Neuronal stem cell (in vitro differentiated cells): ENCODE measurements around the gene PCDH12. TPM values are rescaled to one million over a fixed set of nuclear protein-coding genes. Genes with fewer than 3 reads are reported as not detected.

Source experiments
- DNase-seq: peaks from one replicate; pipeline ENCODE4 v3.0.0-alpha.2; 2013; ENCODE audit warnings: low spot score
- H2AFZ ChIP-seq: one replicate; pipeline ENCODE4 v1.6.1; 2013; ENCODE audit warnings: mild to moderate bottlenecking, low read length, inconsistent platforms
- H2AK5ac ChIP-seq: 2 replicates; pipeline ENCODE4 v1.6.1; 2013; ENCODE audit warnings: low read depth, mild to moderate bottlenecking, inconsistent platforms, low read length, moderate library complexity, mixed read lengths
- H2BK120ac ChIP-seq: 2 replicates; pipeline ENCODE4 v1.6.1; 2013; ENCODE audit warnings: low read depth, mild to moderate bottlenecking, inconsistent platforms, low read length, moderate library complexity, mixed read lengths
- H2BK12ac ChIP-seq: one replicate; pipeline ENCODE4 v1.6.1; 2013; ENCODE audit warnings: low read length, inconsistent platforms
- H2BK15ac ChIP-seq: 2 replicates; pipeline ENCODE4 v1.6.1; 2013; ENCODE audit warnings: mild to moderate bottlenecking, low read length, inconsistent platforms, mixed read lengths
- H2BK5ac ChIP-seq: one replicate; pipeline ENCODE4 v1.6.1; 2013; ENCODE audit warnings: inconsistent platforms, mild to moderate bottlenecking, low read length, moderate library complexity
- H3K14ac ChIP-seq: one replicate; pipeline ENCODE4 v1.6.1; 2013; ENCODE audit warnings: low read length, inconsistent platforms
- H3K18ac ChIP-seq: 2 replicates; pipeline ENCODE4 v1.6.1; 2013; ENCODE audit warnings: low read length, inconsistent platforms
- H3K23ac ChIP-seq: 2 replicates; pipeline ENCODE4 v1.6.1; 2013; ENCODE audit warnings: low read depth, mild to moderate bottlenecking, mixed read lengths, low read length, inconsistent platforms; ENCODE audit not compliant: poor library complexity
- H3K27ac ChIP-seq: replicated peaks from 3 replicates; pipeline ENCODE4 v1.5.1; 2013; ENCODE audit warnings: low read length, inconsistent platforms
- H3K27me3 ChIP-seq, 3 experiments: 2 replicates each; pipeline ENCODE4 v1.6.1; 2013; ENCODE audit warnings: low read length in 3 of 3, mild to moderate bottlenecking in 2 of 3, inconsistent platforms in 1 of 3, low read depth in 1 of 3, mixed read lengths in 1 of 3, moderate library complexity in 1 of 3; ENCODE audit not compliant: control insufficient read depth in 3 of 3, insufficient read depth in 3 of 3
- H3K36me3 ChIP-seq, 2 donors: replicated peaks in 1 of 2; 2 replicates each; pipeline ENCODE4 v1.6.1; 2013; ENCODE audit warnings: low read length in 2 of 2; ENCODE audit not compliant: control insufficient read depth in 2 of 2, insufficient read depth in 2 of 2
- H3K4ac ChIP-seq: 2 replicates; pipeline ENCODE4 v1.6.1; 2013; ENCODE audit warnings: inconsistent platforms, mild to moderate bottlenecking, low read length, moderate library complexity
- H3K4me1 ChIP-seq, 2 donors: 1 replicate in 1 of 2; 2 replicates in 1 of 2; pipeline ENCODE4 v1.6.1; 2013; ENCODE audit warnings: low read length in 2 of 2, low read depth in 1 of 2; ENCODE audit not compliant: control insufficient read depth in 2 of 2, insufficient read depth in 1 of 2
- H3K4me2 ChIP-seq: one replicate; pipeline ENCODE4 v1.6.1; 2013; ENCODE audit warnings: mild to moderate bottlenecking, low read length, inconsistent platforms; ENCODE audit not compliant: insufficient read depth, poor library complexity, severe bottlenecking
- H3K4me3 ChIP-seq, 2 donors: 2 replicates each; pipeline ENCODE4 v1.5.1; 2013; ENCODE audit warnings: low read length in 2 of 2, mild to moderate bottlenecking in 2 of 2, inconsistent platforms in 1 of 2, moderate library complexity in 1 of 2
- H3K79me1 ChIP-seq: one replicate; pipeline ENCODE4 v1.6.1; 2013; ENCODE audit warnings: low read depth, mild to moderate bottlenecking, inconsistent platforms, low read length, moderate library complexity
- H3K9ac ChIP-seq: one replicate; pipeline ENCODE4 v1.6.1; 2013; ENCODE audit warnings: mild to moderate bottlenecking, low read depth, low read length, inconsistent platforms; ENCODE audit not compliant: poor library complexity
- H3K9me3 ChIP-seq, 2 donors: replicated peaks in 1 of 2; 2 replicates each; pipeline versions ENCODE3 to v1.6.1; 2013; ENCODE audit warnings: low read length in 2 of 2, mild to moderate bottlenecking in 2 of 2, inconsistent platforms in 1 of 2, low read depth in 1 of 2, mixed read lengths in 1 of 2, moderate library complexity in 1 of 2; ENCODE audit not compliant: control insufficient read depth in 2 of 2, insufficient read depth in 1 of 2
- H4K8ac ChIP-seq: one replicate; pipeline ENCODE4 v1.6.1; 2013; ENCODE audit warnings: low read depth, mild to moderate bottlenecking, inconsistent platforms, low read length, moderate library complexity
- H4K91ac ChIP-seq: one replicate; pipeline ENCODE4 v1.6.1; 2013; ENCODE audit warnings: low read length, low read depth, mild to moderate bottlenecking, inconsistent platforms; ENCODE audit not compliant: poor library complexity
- WGBS, 2 donors: extraction: QIAGEN DNeasy Blood & Tissue Kit; methylation state at CpG; one replicate each; pipeline ENCODE4 v1.1.7; 2013; ENCODE audit warnings: missing lambda C conversion rate in 2 of 2, mixed read lengths in 1 of 2; ENCODE audit not compliant: insufficient read length in 2 of 2, insufficient replicate concordance in 1 of 2; ENCODE audit errors: extremely low coverage in 2 of 2; 5-methylcytosine and 5-hydroxymethylcytosine counted together
- polyA plus RNA-seq, 2 experiments: library from polyadenylated mRNA; stranded (reverse); fragments of 200-250 nt; gene quantifications; one replicate each; pipeline ENCODE4 v1.2.3, GENCODE V29; 2013

Gene PCDH12
- not detected for polyA plus RNA-seq (2013, experiment 1 of 2)
- not detected for polyA plus RNA-seq (2013, experiment 2 of 2)

GRCh38 chr5:141958113-141958512 is at the start of gene PCDH12:
TSS of gene PCDH12 (minus strand) at chr5:141958202. CDS start at chr5:141957851, 351 bp downstream.
- H3K36me3 ChIP-seq, result no peaks in the 10 kb centered on the region
- H3K9me3 ChIP-seq, result no peaks in the 10 kb centered on the region
- peak within 1 kb of the TSS; percentile 75 for H2AFZ ChIP-seq
- no peak within 1 kb of the TSS for H4K91ac ChIP-seq
- no peaks in the 10 kb centered on the region for H3K27me3 ChIP-seq
- H3K4me1 ChIP-seq, result peaks cover 7 to 26% of the 10 kb centered on the region in 2 donors
- no peak within 1 kb of the TSS for H2BK120ac ChIP-seq
- no peak within 1 kb of the TSS for H4K8ac ChIP-seq
- no peak within 1 kb of the TSS for H2BK5ac ChIP-seq
- no peak within 1 kb of the TSS for H3K4me3 ChIP-seq
- no peak within 1 kb of the TSS for H3K18ac ChIP-seq
- no peak for DNase-seq
- no peak within 1 kb of the TSS for H3K4ac ChIP-seq
- H3K4me2 ChIP-seq, result no peak within 1 kb of the TSS
- H3K79me1 ChIP-seq, result no peaks in the 10 kb centered on the region
- no peak within 1 kb of the TSS for H3K9ac ChIP-seq
- WGBS, 2 donors, result no CpG with 5 or more reads among the region's 7 CpGs
- no peak within 1 kb of the TSS for H3K27ac ChIP-seq
- no peak within 1 kb of the TSS for H3K23ac ChIP-seq
- H2AK5ac ChIP-seq, result no peak within 1 kb of the TSS
- no peak within 1 kb of the TSS for H2BK15ac ChIP-seq
- no peak within 1 kb of the TSS for H2BK12ac ChIP-seq
- no peak within 1 kb of the TSS for H3K14ac ChIP-seq

- no peak overlapping the region for H2AK5ac ChIP-seq
- no peak overlapping the region for H4K91ac ChIP-seq
- H3K9me3 ChIP-seq, result no peaks in the 10 kb centered on the region
- H3K27me3 ChIP-seq, result peaks cover 0 to 2% (median 0%) of the 10 kb centered on the region in 3 experiments
- H3K27ac ChIP-seq, result no peak overlapping the region
- no peaks in the 10 kb centered on the region for H3K79me1 ChIP-seq
- no peak overlapping the region for H2BK5ac ChIP-seq
- H4K8ac ChIP-seq, result no peak overlapping the region
- H3K14ac ChIP-seq, result no peak overlapping the region
- no peak overlapping the region for H3K4ac ChIP-seq
- WGBS, 2 donors, result no CpG with 5 or more reads among the region's 1 CpG
- no peak overlapping the region for H3K4me3 ChIP-seq
- no peak overlapping the region for H3K9ac ChIP-seq
- DNase-seq, result no peak
- peaks cover 0 to 6% of the 10 kb centered on the region in 2 donors for H3K4me1 ChIP-seq
- H3K23ac ChIP-seq, result no peak overlapping the region
- no peak overlapping the region for H3K4me2 ChIP-seq
- no peak overlapping the region for H2BK15ac ChIP-seq
- H2BK12ac ChIP-seq, result no peak overlapping the region
- no peak overlapping the region for H3K18ac ChIP-seq
- H3K36me3 ChIP-seq, result peaks cover 20 to 42% of the 10 kb centered on the region in 2 donors
- H2BK120ac ChIP-seq, result no peak overlapping the region
- H2AFZ ChIP-seq, result no peak overlapping the region
Observed at GRCh38 chr5:142007237-142007544, 49.2 kb upstream of the PCDH12 start.

- H3K18ac ChIP-seq, result no peak overlapping the region
- peaks cover 0 to 2% (median 0%) of the 10 kb centered on the region in 3 experiments for H3K27me3 ChIP-seq
- H3K9me3 ChIP-seq, result no peaks in the 10 kb centered on the region
- H2BK120ac ChIP-seq, result no peak overlapping the region
- no peak overlapping the region for H2BK12ac ChIP-seq
- H3K9ac ChIP-seq, result no peak overlapping the region
- H4K91ac ChIP-seq, result no peak overlapping the region
- H2AFZ ChIP-seq, result no peak overlapping the region
- no peak overlapping the region for H2BK5ac ChIP-seq
- H3K4me3 ChIP-seq, result peak overlapping the region in 1 of 2 donors; percentile 29
- no peak overlapping the region for H4K8ac ChIP-seq
- H3K4ac ChIP-seq, result no peak overlapping the region
- no peaks in the 10 kb centered on the region for H3K79me1 ChIP-seq
- peak overlapping the region; percentile 22 for H3K23ac ChIP-seq
- no peak overlapping the region for H3K4me2 ChIP-seq
- H3K27ac ChIP-seq, result no peak overlapping the region
- no peak overlapping the region for H2AK5ac ChIP-seq
- peaks cover 0 to under 1% of the 10 kb centered on the region in 2 donors for H3K4me1 ChIP-seq
- peaks cover 26 to 45% of the 10 kb centered on the region in 2 donors for H3K36me3 ChIP-seq
- DNase-seq, result no peak
- H3K14ac ChIP-seq, result no peak overlapping the region
- no peak overlapping the region for H2BK15ac ChIP-seq
- WGBS, 2 donors, result no CpG with 5 or more reads among the region's 3 CpGs
Observed at GRCh38 chr5:142006363-142007236, 48.6 kb upstream of the PCDH12 start.

GRCh38 chr5:142003266-142003800 is 45.3 kb upstream of the PCDH12 start:
- Histone ChIP-seq H2BK15ac (no peak overlapping the region), H3K4me2 (no peak overlapping the region), H3K4me1 (no peaks in the 10 kb centered on the region), H3K23ac (no peak overlapping the region), H3K18ac (no peak overlapping the region), H3K27me3 (peaks cover 0 to 2% (median 0%) of the 10 kb centered on the region in 3 experiments), H3K9me3 (peaks cover 0 to 2% of the 10 kb centered on the region in 2 donors), H3K36me3 (peaks cover 47 to 50% of the 10 kb centered on the region in 2 donors), H3K4ac (no peak overlapping the region), H2AK5ac (no peak overlapping the region), H4K8ac (no peak overlapping the region), H3K79me1 (no peaks in the 10 kb centered on the region), H2BK5ac (no peak overlapping the region), H2BK120ac (no peak overlapping the region), H3K27ac (no peak overlapping the region), H3K9ac (no peak overlapping the region), H3K14ac (no peak overlapping the region), H3K4me3 (no peak overlapping the region), H2AFZ (no peak overlapping the region), H2BK12ac (no peak overlapping the region), H4K91ac (no peak overlapping the region)
- WGBS, 2 donors, result no CpG with 5 or more reads among the region's 2 CpGs
- no peak for DNase-seq
